NT2/D1 (cell line): ENCODE results near the gene TMEM54.

Experiments used
- YY1 ChIP-seq: IDR thresholded peaks from 2 replicates; pipeline ENCODE4 v1.6.1; 2011; ENCODE audit not compliant: insufficient read length, insufficient read depth
- ZNF274 ChIP-seq: IDR thresholded peaks from 2 replicates; pipeline ENCODE4 v1.6.1; 2011; ENCODE audit warnings: mild to moderate bottlenecking, low read depth, low read length

DNA sequence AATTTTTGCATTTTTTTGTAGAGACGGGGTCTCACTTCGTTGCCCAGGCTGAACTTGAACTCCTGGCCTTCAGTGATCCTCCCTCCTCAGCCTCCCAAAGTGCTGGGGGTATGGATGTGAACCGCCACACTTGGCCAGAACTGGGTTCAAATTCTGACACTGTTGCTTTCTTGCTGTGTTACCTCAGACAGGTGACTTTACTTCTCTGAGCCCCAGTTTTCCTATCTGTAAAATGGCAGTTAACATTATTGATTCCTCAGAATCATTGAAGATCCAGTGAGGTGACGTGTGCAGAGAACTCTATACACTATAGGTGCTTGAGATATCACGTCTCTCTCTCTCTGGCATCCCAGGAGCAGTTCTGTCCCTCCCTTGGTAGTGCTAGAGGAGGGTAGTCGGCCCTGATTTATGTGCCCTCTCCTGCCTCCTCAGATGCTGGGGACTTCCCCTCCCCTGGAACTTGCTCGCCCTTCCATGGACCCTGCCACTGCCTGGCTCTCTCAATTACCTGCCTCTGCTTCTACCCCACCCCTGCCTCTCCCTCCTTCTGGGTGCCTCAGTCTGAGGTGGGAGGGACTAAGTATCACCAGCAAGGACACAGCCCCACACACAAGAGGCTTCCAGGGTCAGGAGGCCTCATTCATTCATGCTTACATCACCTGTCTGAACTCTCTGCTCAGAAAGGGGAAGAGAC, 17.7 kb downstream of the TMEM54 start:
- no peak for TF ChIP-seq ZNF274
- no peak for TF ChIP-seq YY1
